Mammary microvascular endothelial cell (primary cell): Measurements from ENCODE around the gene ZNF266. TPM values are rescaled to one million over a fixed set of nuclear protein-coding genes. Genes with fewer than 3 reads are reported as not detected.

ENCODE experiments used
- total RNA-seq: library from RNA; depleted of rRNA; stranded (reverse); fragments of >200 nt; gene quantifications from 2 replicates; pipeline ENCODE4 v1.2.3, GENCODE V29; 2015

Gene ZNF266
- total RNA-seq: 8.9 and 9.1 TPM in 2 replicates

DNA sequence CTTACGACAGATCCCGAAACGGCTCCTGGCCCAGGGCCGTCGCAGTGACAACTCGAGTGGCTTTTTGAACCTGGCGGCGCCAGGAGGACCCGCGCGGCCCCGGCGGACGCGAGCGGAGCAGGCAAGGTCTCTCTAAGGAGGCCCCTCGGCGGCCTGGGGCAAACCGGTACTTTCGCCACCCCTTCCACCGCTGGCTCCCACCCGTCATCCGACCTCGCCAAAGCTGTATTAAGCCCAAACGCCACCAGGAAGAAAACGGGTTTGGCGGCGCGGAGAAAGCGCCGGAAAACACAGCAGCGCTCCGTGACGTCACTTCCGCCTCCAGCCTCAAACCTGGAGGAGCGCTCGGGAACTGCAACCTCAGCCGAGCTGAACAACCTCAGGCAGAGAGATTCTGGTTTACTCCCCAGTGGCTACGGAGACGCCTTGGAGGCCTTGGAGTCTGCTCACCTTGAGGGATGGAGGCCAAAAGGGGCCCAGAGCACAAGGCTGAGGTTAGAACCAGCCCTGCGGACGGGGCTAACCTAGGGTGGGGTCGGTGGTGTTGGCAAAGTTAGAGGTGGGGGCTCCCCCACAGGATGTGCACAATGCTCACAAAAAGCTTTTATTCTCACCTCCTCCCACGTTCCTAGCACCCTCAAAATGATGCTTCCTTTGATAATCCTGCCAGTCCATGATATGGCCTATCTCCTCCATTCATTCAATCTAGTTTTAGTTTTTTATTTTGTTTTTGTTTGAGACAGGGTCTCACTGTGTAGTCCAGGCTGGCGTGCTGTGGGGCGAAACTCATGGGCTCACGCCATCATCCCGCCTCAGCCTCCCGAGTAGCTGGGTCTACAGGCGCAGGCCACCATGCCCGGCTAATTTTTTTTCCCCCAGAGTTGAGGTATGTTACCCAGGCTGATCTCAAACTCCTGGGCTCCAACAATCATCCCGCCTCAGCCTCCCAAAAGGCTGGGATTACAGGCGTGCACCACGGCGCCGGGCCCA is at the start of gene ZNF266:
ZNF266 (minus strand) TSS at position 295 of the 990 bp plus-strand sequence. CDS start 15,484 bp downstream, outside the sequence.

DNA sequence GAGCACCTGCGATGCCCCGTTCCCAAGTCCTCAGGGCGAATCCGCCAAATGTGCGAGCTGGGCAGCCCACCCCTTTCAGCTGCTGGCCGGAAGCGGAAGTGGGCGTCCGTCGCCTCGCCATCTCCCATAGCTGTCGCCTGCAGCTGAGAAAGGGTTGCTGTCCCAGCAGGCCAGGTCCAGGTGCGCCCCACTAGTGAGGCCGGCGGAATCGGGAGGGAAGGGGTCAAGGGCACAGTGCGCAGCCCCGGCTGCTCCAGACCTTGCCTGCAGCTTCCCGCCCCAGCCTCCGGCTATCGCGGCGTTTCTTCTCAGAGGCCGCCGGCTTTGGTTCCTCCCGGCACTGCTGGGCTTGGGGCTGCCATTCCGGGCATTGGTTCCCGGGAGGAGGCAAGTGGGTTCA is 72.5 kb downstream of the ZNF266 start, which contains the start of gene ZNF177:
ZNF177 (plus strand) TSS at position 109 of the 400 bp plus-strand sequence. CDS start 15,299 bp downstream, outside the sequence.

Other genes starting within 250 kb of the ZNF266 start
- not detected in 2 replicates for gene OR7D4, start 216.0 kb downstream of the ZNF266 start, total RNA-seq
- not detected in 2 replicates for gene OR7E24, start 184.6 kb downstream of the ZNF266 start, total RNA-seq
- gene ZNF699, start 125.7 kb downstream of the ZNF266 start, total RNA-seq: 2.6 and 5.8 TPM in 2 replicates
- 6.5 and 6.9 TPM in 2 replicates for gene ZNF559, start 111.4 kb downstream of the ZNF266 start, total RNA-seq
- 0.15 and 2.0 TPM in 2 replicates for gene ZNF177, start 72.6 kb downstream of the ZNF266 start, total RNA-seq
- not detected in 2 replicates for gene ZNF560, start 63.0 kb upstream of the ZNF266 start, total RNA-seq
- 6.6 and 9.2 TPM in 2 replicates for gene ZNF426, start 103.1 kb upstream of the ZNF266 start, total RNA-seq
- gene ZNF121, start 148.9 kb upstream of the ZNF266 start, total RNA-seq: 15.1 and 15.3 TPM in 2 replicates
- gene ZNF561, start 185.7 kb upstream of the ZNF266 start, total RNA-seq: 24.5 and 31.6 TPM in 2 replicates
- 18.9 and 22.8 TPM in 2 replicates for gene ZNF562, start 239.5 kb upstream of the ZNF266 start, total RNA-seq